ENCODE measurements around the gene CCDC88C. TPM values are rescaled to one million over a fixed set of nuclear protein-coding genes. Genes with fewer than 3 reads are reported as not detected.

Gene CCDC88C
- total RNA-seq, 1 experiment from 2014 or later = 21.3 TPM

GRCh38 chr14:91328313-91329050 is 89.1 kb downstream of the CCDC88C start:
- Histone ChIP-seq H3K4me3 (ENCODE audit: low read depth in 2 of 2, low read length in 2 of 2) (no peak overlapping the region), H3K27me3 (ENCODE audit: control insufficient read depth, insufficient read depth, low read length) (no peaks in the 10 kb centered on the region), H3K9me3 (ENCODE audit: control insufficient read depth, insufficient read depth, low read depth, low read length) (no peaks in the 10 kb centered on the region), H3K27ac (ENCODE audit: low read length) (no peak overlapping the region), H3K36me3 (ENCODE audit: control insufficient read depth, insufficient read depth, low read length) (no peaks in the 10 kb centered on the region), H3K4me1 (ENCODE audit: control insufficient read depth, insufficient read depth, low read length) (peaks cover 4% of the 10 kb centered on the region; the same call in 1 of the 2 replicates)
- in situ Hi-C loops (cut with HindIII; ENCODE audit: low pct_unique_long_range_greater_than_20kb, low sequenced_read_pairs) = no loop called here
- no TSS peak for BruUV-seq (replicated peaks)
- DNase-seq (ENCODE audit: low read depth, low spot score) (no peak), ATAC-seq (no peak)
- intact Hi-C loops (cut with micrococcal nuclease; ENCODE audit: unreplicated experiment) = no loop called here
- ChIA-PET CTCF (no interaction called here), POLR2A (no interaction called here)
- TF ChIP-seq SIN3A (IDR thresholded peaks at IDR 0.05; ENCODE audit: borderline replicate concordance, insufficient read depth, low read depth, low read length) (no peak), TCF7L2 (IDR thresholded peaks at IDR 0.05; ENCODE audit: low read depth, low read length) (no peak), POLR2AphosphoS5 (IDR thresholded peaks at IDR 0.05; ENCODE audit: low read depth, low read length) (no peak), REST (IDR thresholded peaks at IDR 0.05; ENCODE audit: insufficient read depth in 1 of 2, low read depth in 2 of 2, low read length in 1 of 2) (no peak), CTCF (IDR thresholded peaks at IDR 0.05) (no peak)

GRCh38 chr14:91327661-91328312 is 89.8 kb downstream of the CCDC88C start:
- Histone ChIP-seq H3K4me3 (ENCODE audit: low read depth in 2 of 2, low read length in 2 of 2) (no peak overlapping the region), H3K27me3 (ENCODE audit: control insufficient read depth, insufficient read depth, low read length) (no peaks in the 10 kb centered on the region), H3K36me3 (ENCODE audit: control insufficient read depth, insufficient read depth, low read length) (no peaks in the 10 kb centered on the region), H3K9me3 (ENCODE audit: control insufficient read depth, insufficient read depth, low read depth, low read length) (no peaks in the 10 kb centered on the region), H3K4me1 (ENCODE audit: control insufficient read depth, insufficient read depth, low read length) (peaks cover 4% of the 10 kb centered on the region; the same call in 1 of the 2 replicates), H3K27ac (ENCODE audit: low read length) (no peak overlapping the region)
- no peak for ATAC-seq
- POLR2A ChIA-PET = no interaction called here
- CTCF ChIA-PET = no interaction called here
- in situ Hi-C loops (cut with HindIII; ENCODE audit: low pct_unique_long_range_greater_than_20kb, low sequenced_read_pairs) = no loop called here
- no TSS peak for BruUV-seq (replicated peaks)
- no peak for DNase-seq (ENCODE audit: low read depth, low spot score)
- intact Hi-C loops (cut with micrococcal nuclease; ENCODE audit: unreplicated experiment) = no loop called here
- no peak for TF ChIP-seq POLR2AphosphoS5 (IDR thresholded peaks at IDR 0.05; ENCODE audit: low read depth, low read length)
- no peak for TF ChIP-seq TCF7L2 (IDR thresholded peaks at IDR 0.05; ENCODE audit: low read depth, low read length)
- no peak for TF ChIP-seq SIN3A (IDR thresholded peaks at IDR 0.05; ENCODE audit: borderline replicate concordance, insufficient read depth, low read depth, low read length)
- no peak for TF ChIP-seq REST (IDR thresholded peaks at IDR 0.05; ENCODE audit: insufficient read depth in 1 of 2, low read depth in 2 of 2, low read length in 1 of 2)
- no peak for TF ChIP-seq CTCF (IDR thresholded peaks at IDR 0.05)
